T1000 (cell line): ENCODE results near the gene ENTHD1.

Experiments
- DNase-seq: peaks from one replicate; lab custom pipeline; 2025; ENCODE audit warnings: mixed read lengths; lab: John Stamatoyannopoulos, UW

The ENTHD1 gene

DNA sequence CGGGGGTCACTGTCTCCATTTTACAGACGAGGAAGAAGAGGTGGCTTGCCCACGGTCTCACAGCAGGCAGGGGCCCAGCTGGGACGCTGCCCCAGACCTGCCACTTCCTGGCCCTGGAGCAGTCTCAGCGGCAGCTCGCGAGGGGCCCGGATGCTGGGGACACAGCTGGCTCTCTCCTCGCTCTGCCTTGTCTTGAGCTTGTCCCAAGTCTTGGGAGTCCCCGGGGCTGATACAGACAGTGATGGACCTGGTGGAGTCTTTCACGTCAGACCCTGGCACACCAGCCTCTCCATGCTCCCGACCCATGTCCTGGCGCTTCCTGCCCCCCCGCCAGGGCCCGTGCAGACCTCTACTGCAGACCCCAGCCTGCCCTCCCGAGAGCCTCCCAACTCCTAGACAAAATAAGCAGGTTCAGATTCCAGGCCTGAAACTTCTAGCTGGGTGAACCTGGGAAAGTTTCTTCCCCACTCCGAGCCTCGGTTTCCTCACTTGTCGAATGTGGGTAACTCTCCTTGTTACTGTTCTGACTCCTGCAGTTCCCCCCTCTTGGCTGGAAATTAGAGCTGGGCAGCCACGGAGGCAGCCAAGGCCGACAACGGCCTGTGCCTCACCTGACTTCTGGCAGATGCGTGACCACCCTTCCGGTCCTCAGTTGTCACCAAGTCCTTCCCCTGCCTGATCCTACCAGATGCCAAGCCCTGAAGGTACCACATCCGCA is 177.6 kb downstream of the ENTHD1 start:
- no peak for DNase-seq

DNA sequence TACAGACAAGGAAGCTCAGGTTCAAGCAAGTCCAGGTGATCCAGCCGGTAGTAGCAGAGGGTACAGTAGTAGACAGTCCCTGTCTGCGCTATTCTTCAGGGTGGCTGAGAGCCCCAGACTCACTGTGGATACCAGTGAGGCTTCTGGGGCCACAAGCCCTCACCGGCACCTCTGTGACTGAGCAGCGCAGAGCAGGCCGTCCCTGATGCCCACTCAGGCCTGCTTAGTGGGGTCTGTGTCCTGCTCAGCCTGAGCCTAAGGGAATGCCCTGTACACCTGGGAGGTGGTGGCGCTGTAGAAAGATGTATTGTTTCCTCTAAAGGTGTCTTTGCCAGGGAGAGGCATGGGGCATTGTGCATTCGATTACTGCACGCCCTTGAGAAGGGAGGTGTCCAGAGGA is 179.2 kb downstream of the ENTHD1 start:
- DNase-seq, result no peak

DNA sequence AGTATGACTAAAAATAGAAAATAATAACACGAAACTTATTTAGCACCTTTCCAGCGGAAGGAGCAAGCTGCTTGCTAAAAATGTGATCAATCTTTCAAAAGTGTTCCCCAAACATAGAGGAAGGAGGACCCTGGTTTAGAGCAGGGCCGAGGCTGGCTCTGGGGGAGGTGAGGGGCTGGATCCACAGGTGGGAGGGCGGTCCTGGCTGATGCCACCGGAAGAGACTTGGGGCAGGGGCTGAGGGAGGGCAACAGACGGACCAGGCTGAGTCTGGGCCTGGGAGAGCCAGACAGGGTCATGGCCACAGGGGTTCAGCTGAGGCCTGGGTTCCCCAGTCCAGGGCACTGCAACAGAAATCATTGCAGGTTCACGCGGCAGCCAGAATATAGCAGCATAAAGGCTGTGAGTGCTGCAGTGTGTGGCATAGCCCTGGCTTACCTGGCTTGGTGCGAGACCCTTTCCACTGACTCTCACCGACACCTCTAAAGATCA is 179.7 kb downstream of the ENTHD1 start:
- no peak for DNase-seq

DNA sequence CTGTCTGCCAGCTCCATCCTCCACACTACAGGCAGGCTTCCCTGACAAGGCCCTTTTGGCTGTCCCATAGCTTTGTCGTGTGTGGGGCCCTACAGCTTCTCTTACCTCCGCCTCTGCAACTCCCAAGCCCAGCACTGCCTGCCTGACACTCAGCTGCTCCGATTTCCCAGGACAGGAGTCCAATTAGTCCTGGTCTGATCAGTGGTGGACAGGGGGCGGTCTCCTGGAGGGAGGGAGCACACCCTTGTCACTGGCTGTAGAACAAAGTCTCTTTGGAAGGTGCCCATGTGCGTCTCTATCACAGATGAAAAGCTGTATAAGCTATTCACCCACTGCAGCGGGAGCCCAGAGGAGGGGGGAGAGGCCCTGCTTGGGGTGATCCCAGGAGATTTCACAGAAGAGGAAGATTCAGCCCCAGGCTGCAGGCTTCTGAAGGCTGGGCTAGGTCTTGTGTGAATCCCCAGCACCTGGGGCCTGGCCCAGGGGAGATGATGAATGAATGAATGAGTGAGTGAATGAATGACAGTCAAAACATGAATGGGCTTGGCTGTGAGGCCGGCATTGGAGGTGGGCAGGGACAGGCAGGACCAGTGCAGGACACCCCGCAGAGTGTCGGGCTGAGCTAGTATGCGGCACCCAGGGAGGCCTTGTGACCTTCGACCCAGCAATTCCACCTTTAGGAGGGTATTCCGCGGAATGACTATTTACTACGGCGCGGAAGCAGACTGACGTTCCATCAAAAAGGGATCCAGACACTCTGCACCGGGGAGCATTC is 180.6 kb downstream of the ENTHD1 start:
- DNase-seq, result no peak

DNA sequence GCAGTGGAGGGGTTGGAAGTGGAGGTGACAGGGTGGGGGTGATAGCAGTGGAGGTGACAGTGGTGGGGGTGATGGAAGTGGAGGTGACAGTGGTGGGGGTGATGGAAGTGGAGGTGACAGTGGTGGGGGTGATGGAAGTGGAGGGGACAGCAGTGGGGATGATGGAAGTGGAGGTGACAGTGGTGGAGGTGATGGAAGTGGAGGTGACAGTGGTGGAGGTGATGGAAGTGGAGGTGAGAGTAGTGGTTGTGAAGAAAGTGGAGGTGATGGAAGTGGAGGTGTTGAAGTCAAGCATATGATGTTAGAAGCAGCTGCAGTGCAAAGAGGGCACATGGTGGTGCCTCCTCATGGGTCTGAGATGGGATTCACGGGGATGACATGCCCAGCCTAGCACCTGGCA is 181.5 kb downstream of the ENTHD1 start:
- no peak for DNase-seq

DNA sequence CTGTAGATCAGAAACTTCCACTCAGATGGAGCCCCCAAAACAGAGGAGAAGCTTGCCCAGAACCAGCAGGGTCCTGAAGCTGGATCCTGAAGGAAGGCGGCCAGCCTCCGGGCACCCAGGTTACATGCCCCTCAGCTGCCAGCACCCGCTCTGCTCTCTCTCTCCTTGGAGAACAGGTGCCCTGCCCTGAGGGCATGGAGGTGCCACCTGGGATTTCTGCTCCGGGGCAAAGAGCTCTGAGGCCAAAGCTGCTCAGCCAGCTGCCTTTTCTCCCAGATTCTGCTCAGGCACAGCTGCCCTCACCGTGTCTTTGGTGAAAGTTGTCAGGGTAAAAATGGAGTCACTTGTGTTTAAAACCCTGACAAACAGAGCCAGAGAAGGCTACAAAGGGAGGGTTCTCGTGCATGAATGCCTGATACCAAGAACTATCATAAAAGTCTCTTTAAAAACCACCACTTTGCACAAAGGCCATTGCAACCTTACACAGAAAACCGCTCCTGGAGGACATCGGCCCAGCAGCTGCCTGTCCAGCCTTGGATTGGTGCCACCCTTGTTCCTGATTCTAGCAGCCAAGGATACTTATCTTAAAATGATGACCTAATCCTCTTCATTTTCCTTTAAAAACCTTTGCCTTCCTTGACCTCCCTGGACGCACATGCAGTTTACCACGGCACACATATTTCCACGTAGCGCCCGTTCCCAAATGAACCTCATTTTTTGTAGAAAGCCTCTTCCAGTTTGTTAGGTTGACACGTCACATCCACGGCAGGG is 183.0 kb downstream of the ENTHD1 start:
- DNase-seq, result no peak

DNA sequence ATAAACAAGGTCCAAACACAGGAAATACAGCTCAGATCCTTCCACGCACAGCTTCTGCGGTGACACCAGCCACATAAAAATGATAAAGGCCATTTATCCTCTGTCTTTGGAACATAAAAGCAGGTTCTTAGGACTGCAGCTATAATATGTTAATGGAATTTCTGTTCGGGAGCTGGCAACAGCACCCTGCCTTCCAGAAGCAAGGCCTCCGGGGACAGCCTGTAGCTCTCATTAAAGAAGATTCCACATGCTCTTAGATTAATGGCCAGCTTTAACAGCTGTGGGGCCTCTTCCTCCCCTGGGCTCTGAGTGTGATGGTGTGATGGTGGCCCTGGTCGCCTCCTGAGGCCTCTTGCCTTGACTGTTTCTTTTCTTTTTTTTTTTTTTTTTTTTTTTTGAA is 185.7 kb downstream of the ENTHD1 start:
- no peak for DNase-seq

DNA sequence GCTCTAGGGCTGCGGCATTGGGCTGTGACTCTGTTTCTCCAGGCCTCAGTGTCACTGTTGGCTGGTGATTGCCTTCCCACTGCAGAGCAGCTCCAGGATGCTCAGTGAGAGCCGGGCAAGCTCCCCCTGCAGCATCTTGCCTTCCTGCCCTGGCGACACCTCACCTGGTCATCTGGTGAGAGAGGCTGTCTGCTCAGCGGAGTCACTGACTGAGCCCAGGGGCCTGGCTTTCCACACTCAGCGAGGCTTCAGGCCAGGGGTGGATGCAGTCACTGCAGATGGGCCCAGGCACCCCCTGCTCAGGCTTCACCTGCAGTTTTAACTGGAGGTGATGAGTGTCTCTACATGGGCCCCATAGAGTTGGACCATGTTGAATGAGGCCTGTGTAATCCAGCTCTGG is 186.2 kb downstream of the ENTHD1 start:
- DNase-seq, result no peak

DNA sequence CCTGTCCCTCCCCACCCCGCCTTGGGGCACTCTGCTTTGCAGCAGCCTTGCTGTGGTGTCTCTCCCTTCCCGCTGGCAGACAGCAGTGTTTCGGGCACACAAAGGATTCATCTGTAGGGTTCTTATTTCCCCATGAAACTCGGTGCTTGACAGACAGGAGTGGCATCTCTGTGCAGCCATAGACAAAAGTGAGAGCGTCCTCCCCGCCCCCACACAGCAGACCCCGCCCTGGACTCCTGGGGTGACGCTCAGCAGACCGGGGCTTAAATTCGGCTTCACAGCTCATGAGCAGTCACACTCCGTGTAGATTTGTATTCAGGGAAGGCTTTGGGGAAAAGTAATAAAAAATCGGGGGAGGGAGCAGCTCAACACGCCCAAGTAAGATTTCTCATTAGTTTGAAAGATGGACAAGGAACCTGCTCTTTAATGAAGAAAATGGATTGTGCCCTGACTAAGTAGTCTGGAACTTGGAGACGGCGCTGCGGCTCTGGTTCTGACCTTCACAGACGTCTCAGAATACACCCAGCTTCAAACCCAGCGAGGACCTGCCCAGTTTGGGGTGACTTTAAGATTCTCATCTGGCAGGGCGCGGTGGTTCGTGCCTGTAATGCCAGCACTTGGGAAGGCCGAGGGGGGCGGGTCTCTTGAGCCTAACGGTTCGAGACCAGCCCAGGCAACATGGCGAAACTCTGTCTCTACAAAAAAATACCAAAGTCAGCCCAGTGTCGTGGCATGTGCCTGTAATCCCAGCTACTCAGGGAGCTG is 187.0 kb downstream of the ENTHD1 start:
- no peak for DNase-seq

DNA sequence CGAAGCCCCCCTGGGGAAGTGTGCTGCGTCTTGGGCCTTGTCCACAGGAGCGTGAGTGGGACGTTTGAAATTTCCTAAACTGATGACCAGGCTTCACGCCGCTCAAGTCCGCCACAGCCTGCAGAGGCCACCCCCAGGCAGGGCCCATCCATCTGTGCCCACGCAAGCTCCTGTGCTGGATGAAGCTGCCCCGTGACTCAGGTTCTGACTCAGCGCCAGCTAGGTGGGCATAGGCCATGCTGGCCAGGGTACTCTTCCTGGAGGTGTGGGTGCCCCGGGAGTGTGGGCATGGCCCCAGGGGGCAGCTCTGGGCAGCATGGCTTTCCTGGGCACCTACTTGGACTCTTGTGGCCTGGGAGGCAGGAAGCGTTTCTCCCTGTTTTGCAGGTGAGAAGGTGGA is 188.2 kb downstream of the ENTHD1 start:
- DNase-seq, result no peak

DNA sequence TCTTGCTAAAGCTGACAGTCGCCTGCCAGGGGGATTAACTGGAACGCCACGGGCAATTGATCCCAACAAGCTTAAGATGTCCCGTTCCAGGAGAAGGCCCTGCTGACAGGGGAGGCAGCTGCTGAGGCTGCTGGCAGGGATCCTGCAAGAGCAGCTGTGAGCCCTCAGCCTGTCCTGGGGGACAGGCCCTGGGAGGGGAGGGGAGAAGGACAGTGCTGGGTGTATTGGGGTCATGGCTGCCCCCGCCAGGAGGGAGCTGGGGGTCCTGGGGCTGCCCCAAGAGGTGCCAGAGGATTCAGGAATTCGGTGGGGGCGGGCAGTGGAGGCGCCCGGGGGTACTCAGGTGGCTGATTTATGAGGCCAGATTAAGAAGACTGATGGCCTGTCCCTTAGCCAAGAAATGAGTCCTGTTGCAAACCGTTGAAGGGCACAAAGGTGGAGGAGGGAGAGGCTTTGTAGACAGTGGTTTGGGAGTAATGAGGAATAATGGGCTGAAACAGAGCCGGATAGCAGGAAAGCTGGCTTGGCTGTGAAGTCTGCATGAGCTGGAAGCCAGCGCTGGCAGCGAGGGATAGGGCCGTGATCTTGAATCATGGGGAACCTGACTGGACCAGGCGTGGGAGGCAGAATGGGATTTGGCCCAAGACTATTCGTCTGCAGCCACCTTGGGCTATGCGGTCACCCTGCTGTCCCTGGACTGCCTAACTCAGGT is 189.5 kb downstream of the ENTHD1 start:
- no peak for DNase-seq

DNA sequence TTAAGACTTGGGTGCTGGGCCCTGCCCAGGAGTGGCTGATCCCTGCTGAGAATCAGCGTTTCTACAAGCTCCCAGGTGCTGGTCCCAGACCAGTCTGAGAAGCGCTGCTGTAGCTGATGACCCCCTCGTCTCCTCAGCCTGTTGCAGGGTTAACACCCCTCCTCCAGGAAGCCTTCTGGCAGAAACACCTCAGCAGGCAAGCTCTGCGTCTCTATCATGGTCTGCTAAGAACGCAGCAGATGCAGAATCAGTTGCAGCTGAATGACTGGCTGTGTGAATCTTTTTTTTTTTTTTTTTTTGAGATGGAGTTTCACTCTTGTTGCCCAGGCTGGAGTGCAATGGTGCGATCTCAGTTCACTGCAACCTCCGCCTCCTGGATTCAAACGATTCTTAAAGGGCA is 190.5 kb downstream of the ENTHD1 start:
- DNase-seq, result no peak

DNA sequence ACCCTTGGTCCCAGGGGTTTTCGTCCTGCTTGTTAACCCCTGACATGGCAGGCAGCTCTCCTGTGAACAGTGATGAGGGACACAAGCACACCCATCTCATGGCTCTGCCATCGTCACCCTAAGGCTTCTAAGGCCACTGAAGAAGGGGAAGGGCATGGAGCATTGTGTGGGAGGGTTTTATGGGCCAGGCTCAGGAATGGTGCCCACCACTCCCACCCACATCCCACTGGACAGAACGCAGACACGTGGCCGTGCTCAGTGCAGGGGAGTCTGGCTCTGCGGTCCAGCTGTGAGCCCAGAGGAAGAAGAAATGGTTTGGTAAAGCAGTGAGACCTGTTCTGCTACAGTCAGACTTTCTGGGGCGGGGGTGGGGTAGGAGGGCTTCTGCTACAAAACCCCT is 193.0 kb downstream of the ENTHD1 start:
- no peak for DNase-seq

DNA sequence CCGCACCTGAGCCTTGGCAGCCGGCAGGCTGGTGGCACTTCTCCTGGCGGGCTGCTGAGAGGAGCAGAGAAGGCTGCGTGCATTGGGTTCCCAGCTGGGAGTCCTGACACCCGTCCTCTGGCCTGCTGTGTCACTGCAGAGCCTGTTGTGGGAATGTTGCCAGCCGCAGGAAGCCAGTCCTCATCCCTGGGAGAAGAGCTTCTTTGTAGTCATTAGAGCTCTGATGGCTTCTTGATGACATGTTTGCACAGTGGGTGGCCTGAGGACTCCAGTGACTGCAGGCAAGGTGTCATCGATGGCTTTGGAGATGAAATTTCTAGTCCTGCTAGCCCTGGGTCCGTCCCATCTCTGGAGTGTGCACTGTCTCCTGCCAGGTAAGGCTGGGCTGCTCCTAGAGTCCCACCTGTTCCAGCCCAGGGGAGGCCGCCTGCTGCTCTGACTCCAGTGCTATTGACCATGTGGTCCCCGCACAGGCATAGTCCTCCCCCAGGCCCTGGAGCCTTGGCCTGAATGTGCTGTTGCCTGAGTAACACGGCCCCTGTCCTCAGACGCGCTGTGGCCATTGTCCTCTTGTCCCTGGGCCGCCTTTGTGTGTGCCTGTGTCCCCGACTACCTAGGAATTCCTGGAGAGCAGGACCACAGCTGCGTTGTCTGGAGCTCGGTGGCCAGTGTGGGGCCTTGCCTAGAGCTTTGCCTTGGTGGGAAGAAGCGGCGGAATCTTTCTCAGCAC is 193.8 kb downstream of the ENTHD1 start:
- DNase-seq, result no peak

DNA sequence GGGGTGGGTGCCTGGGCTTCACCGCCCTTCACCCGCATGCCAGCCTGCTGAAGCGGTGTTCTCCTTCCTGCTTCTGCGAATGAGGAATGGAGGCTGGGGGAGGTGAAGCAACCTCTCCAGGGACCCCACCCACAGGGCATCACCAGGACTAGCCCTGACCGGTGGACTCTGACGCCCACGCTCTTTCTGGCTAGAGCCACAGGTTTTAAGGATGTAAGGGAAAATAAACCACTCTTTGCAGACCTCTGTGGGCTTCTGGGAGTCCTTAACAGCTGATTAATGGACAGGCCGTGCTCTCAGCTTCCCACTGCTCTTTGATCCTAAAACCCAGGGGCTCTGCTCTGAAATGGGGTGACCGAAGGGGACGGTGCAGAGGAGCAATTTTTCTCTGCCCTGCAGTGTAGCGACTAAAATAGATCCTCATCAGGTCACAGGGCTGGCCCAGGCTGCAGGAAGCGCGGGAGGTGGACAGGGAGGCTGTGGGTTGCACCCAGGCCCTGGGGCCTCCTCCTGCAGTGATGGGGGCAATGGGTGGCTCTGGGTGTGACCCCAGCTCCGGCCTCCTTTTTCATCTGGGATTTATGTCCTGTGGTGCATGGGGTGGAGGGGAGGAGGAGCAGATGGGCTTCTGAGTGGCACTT is 195.7 kb downstream of the ENTHD1 start:
- DNase-seq, result no peak

DNA sequence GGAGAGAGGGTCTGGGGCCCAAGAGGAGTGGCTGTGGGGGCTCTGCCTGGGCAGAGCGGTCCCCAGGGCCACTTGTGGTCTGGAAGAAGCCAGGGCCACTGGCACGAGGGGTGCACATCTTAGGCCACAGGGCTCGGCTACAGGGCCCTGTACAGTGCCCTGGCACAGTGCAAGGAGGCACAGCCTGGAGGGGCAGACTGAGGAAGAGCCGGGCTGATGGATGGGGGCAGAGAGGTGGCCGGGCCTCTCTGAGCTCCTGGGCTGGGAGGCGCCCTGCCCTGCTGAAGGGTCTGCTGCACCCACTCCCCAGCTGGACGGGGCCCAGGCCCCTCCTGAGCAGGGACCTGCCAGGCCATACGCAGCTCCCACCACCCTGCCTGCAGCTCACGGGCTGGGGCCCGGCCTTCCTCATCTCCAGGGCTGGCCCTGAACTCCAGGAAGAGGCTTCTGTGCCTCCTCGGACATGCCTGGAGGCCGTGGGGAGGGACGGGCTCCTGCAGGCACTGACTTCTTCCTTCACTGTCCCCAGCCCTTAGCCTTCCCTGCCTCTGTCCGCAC is 199.5 kb downstream of the ENTHD1 start:
- DNase-seq, result no peak
